ENCODE measurements around the gene PKP3. TPM values are rescaled to one million over a fixed set of nuclear protein-coding genes. Genes with fewer than 3 reads are reported as not detected.

The PKP3 gene
- total and polyA plus RNA-seq, 9 of the 15 experiments (the other 6 are each of a cell fraction or from before 2014, with no cell fraction given), result 0.11 to 110 (median 30.7) TPM

- in situ Hi-C loops (cut with MboI), result no loop called here
- H2AFZ ChIP-seq (ENCODE audit: low read depth, low read length), result no peak overlapping the region
- no peak overlapping the region for H3K9ac ChIP-seq (ENCODE audit: insufficient read depth in 1 of 2, low read depth in 2 of 2, low read length in 2 of 2)
- ChIA-PET POLR2A (no interaction called here), CTCF (ENCODE audit: low intra/inter-chr PET ratio) (no interaction called here)
- H3K4me3 ChIP-seq, result no peak overlapping the region
- no peaks in the 10 kb centered on the region for H4K20me1 ChIP-seq (replicated peaks; ENCODE audit: control insufficient read depth, insufficient read depth, low read length)
- H3K79me2 ChIP-seq (ENCODE audit: control insufficient read depth, insufficient read depth, low read length), result peaks cover 5% of the 10 kb centered on the region
- ATAC-seq, result no peak
- no peak overlapping the region for H3K4me2 ChIP-seq (ENCODE audit: insufficient read depth, low read length)
- peaks cover 2% of the 10 kb centered on the region for H3K9me3 ChIP-seq (replicated peaks; ENCODE audit: control insufficient read depth, insufficient read depth, low read depth, low read length)
- DNase-seq (ENCODE audit: extremely low read depth in 1 of 4, low spot score in 3 of 4), result no peak
- FAIRE-seq, result no peak
- H3K36me3 ChIP-seq (ENCODE audit: control insufficient read depth, insufficient read depth, low read length), result peaks cover 48% of the 10 kb centered on the region; the same call in 2 of the 3 replicates
- no peaks in the 10 kb centered on the region for H3K27me3 ChIP-seq (ENCODE audit: control insufficient read depth in 2 of 2, insufficient read depth in 2 of 2, low read length in 2 of 2)
- BruUV-seq (replicated peaks), result no TSS peak
- H3K27ac ChIP-seq (ENCODE audit: extremely low read depth, low read depth, low read length), result no peak overlapping the region
- WGBS (ENCODE audit: insufficient coverage, low coverage, missing lambda C conversion rate), result 94% methylated on average over 22 of the region's 41 CpGs
- intact Hi-C loops (cut with micrococcal nuclease), result no loop called here
- peaks cover 0 to 47% of the 10 kb centered on the region in 2 experiments; a peak in 3 of 5 replicates for H3K4me1 ChIP-seq (replicated peaks in 1 of 2; ENCODE audit: control insufficient read depth in 2 of 2, insufficient read depth in 2 of 2, low read length in 2 of 2)
- no peaks in the 10 kb centered on the region for H3K9me1 ChIP-seq (ENCODE audit: control insufficient read depth, insufficient read depth, low read length)
- TF ChIP-seq ZNF431 (CRISPR knock-in tag; IDR thresholded peaks at IDR 0.05) (no peak), PCBP2 (IDR thresholded peaks at IDR 0.05; ENCODE audit: low read depth, low read length, poor library complexity, severe bottlenecking) (peak; percentile 22), POLR3A (IDR thresholded peaks at IDR 0.05; ENCODE audit: borderline replicate concordance, extremely low read depth, insufficient read depth, insufficient read length) (no peak), NFYB (IDR thresholded peaks at IDR 0.05; ENCODE audit: extremely low read depth, insufficient read length) (no peak), FIP1L1 (IDR thresholded peaks at IDR 0.05; ENCODE audit: low read depth, low read length, poor library complexity, severe bottlenecking) (no peak)
- TF ChIP-seq, protein P1, sequence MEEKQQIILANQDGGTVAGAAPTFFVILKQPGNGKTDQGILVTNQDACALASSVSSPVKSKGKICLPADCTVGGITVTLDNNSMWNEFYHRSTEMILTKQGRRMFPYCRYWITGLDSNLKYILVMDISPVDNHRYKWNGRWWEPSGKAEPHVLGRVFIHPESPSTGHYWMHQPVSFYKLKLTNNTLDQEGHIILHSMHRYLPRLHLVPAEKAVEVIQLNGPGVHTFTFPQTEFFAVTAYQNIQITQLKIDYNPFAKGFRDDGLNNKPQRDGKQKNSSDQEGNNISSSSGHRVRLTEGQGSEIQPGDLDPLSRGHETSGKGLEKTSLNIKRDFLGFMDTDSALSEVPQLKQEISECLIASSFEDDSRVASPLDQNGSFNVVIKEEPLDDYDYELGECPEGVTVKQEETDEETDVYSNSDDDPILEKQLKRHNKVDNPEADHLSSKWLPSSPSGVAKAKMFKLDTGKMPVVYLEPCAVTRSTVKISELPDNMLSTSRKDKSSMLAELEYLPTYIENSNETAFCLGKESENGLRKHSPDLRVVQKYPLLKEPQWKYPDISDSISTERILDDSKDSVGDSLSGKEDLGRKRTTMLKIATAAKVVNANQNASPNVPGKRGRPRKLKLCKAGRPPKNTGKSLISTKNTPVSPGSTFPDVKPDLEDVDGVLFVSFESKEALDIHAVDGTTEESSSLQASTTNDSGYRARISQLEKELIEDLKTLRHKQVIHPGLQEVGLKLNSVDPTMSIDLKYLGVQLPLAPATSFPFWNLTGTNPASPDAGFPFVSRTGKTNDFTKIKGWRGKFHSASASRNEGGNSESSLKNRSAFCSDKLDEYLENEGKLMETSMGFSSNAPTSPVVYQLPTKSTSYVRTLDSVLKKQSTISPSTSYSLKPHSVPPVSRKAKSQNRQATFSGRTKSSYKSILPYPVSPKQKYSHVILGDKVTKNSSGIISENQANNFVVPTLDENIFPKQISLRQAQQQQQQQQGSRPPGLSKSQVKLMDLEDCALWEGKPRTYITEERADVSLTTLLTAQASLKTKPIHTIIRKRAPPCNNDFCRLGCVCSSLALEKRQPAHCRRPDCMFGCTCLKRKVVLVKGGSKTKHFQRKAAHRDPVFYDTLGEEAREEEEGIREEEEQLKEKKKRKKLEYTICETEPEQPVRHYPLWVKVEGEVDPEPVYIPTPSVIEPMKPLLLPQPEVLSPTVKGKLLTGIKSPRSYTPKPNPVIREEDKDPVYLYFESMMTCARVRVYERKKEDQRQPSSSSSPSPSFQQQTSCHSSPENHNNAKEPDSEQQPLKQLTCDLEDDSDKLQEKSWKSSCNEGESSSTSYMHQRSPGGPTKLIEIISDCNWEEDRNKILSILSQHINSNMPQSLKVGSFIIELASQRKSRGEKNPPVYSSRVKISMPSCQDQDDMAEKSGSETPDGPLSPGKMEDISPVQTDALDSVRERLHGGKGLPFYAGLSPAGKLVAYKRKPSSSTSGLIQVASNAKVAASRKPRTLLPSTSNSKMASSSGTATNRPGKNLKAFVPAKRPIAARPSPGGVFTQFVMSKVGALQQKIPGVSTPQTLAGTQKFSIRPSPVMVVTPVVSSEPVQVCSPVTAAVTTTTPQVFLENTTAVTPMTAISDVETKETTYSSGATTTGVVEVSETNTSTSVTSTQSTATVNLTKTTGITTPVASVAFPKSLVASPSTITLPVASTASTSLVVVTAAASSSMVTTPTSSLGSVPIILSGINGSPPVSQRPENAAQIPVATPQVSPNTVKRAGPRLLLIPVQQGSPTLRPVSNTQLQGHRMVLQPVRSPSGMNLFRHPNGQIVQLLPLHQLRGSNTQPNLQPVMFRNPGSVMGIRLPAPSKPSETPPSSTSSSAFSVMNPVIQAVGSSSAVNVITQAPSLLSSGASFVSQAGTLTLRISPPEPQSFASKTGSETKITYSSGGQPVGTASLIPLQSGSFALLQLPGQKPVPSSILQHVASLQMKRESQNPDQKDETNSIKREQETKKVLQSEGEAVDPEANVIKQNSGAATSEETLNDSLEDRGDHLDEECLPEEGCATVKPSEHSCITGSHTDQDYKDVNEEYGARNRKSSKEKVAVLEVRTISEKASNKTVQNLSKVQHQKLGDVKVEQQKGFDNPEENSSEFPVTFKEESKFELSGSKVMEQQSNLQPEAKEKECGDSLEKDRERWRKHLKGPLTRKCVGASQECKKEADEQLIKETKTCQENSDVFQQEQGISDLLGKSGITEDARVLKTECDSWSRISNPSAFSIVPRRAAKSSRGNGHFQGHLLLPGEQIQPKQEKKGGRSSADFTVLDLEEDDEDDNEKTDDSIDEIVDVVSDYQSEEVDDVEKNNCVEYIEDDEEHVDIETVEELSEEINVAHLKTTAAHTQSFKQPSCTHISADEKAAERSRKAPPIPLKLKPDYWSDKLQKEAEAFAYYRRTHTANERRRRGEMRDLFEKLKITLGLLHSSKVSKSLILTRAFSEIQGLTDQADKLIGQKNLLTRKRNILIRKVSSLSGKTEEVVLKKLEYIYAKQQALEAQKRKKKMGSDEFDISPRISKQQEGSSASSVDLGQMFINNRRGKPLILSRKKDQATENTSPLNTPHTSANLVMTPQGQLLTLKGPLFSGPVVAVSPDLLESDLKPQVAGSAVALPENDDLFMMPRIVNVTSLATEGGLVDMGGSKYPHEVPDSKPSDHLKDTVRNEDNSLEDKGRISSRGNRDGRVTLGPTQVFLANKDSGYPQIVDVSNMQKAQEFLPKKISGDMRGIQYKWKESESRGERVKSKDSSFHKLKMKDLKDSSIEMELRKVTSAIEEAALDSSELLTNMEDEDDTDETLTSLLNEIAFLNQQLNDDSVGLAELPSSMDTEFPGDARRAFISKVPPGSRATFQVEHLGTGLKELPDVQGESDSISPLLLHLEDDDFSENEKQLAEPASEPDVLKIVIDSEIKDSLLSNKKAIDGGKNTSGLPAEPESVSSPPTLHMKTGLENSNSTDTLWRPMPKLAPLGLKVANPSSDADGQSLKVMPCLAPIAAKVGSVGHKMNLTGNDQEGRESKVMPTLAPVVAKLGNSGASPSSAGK (IDR thresholded peaks at IDR 0.05), result no peak
These were observed 18.7 kb upstream of the PKP3 start for GRCh38 chr11:375065-376025.

Data from K562 (cell line).